ENCODE data around the gene SGTA.

SGTA gene

GRCh38 chr19:2775556-2776430 is 7.3 kb downstream of the SGTA start:
- Histone ChIP-seq H3K27me3 (ENCODE audit: low read depth) (no peaks in the 10 kb centered on the region), H3K4me1 (no peaks in the 10 kb centered on the region), H3K4me3 (no peak overlapping the region), H3K9me3 (no peaks in the 10 kb centered on the region), H3K36me3 (replicated peaks) (peaks cover 35% of the 10 kb centered on the region)
- DNase-seq (ENCODE audit: low spot score in 2 of 2), result no peak
- in situ Hi-C loops (cut with MboI; ENCODE audit: low sequenced_read_pairs), result no loop called here

DNA sequence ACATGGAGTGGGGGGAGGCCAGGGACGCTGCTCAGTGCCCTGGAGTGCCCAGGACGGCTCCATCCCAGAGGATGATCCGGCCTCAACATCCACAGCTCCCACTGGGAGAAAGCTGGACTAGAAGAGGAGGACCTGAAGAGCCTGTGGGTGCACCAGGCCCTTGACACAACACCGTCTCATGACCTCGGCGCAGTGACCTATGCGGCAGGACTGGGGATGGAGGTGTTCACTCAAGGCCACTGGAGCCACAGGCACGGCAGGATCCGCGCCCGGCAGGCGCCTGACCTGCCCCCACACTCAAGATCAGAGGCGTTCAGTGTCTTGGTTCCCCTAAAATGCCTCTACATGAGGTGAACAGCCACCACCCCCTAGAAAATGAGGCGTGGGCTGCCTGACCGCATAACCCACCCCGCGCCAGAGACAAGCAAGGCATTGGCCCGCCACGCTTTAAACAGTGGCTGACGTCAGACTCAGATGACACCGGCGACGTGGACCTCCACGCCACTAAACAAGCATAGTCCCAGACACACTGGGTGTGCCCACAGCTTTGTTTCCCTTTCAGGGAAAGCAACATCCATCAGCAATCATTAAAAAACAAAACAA is 8.0 kb downstream of the SGTA start:
- DNase-seq (ENCODE audit: low spot score in 2 of 2), result no peak
- Histone ChIP-seq H3K27me3 (ENCODE audit: low read depth) (no peaks in the 10 kb centered on the region), H3K36me3 (replicated peaks) (peaks cover 35% of the 10 kb centered on the region), H3K4me1 (no peaks in the 10 kb centered on the region), H3K4me3 (no peak overlapping the region), H3K9me3 (no peaks in the 10 kb centered on the region)
- in situ Hi-C loops (cut with MboI; ENCODE audit: low sequenced_read_pairs), result no loop called here

DNA sequence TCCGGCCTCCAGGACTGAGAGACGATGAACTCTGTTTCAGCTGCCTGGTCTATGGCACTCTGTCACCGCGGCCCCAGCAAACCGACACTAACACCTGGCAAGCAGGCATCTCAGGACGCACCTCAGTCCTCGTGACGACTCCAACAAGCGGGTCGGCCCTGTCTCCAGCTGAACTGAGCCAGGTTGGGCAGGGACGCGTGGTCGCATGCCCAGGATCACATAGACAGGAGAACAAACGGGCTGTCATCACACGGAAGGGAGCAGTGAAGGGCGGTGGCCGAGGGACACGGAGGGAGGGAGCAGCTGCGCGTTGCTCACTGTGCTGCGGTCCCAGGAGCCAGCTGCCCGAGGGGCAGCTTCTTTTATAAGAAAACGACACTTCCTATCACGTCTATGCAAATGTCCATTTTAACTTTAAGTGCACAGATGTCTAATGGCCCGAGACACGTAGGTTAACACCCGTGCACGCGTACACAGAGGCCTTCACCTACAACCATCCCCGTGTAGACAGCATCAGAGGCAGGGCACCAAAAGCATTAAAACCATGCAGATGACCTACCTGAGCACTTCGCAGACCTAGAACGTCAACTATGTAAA is 8.9 kb downstream of the SGTA start:
- no peak overlapping the region for H3K4me3 ChIP-seq
- no peak for DNase-seq (ENCODE audit: low spot score in 2 of 2)
- H3K36me3 ChIP-seq (replicated peaks), result peaks cover 31% of the 10 kb centered on the region
- no peaks in the 10 kb centered on the region for H3K4me1 ChIP-seq
- in situ Hi-C loops (cut with MboI; ENCODE audit: low sequenced_read_pairs), result no loop called here
- H3K27me3 ChIP-seq (ENCODE audit: low read depth), result no peaks in the 10 kb centered on the region
- H3K9me3 ChIP-seq, result no peaks in the 10 kb centered on the region

DNA sequence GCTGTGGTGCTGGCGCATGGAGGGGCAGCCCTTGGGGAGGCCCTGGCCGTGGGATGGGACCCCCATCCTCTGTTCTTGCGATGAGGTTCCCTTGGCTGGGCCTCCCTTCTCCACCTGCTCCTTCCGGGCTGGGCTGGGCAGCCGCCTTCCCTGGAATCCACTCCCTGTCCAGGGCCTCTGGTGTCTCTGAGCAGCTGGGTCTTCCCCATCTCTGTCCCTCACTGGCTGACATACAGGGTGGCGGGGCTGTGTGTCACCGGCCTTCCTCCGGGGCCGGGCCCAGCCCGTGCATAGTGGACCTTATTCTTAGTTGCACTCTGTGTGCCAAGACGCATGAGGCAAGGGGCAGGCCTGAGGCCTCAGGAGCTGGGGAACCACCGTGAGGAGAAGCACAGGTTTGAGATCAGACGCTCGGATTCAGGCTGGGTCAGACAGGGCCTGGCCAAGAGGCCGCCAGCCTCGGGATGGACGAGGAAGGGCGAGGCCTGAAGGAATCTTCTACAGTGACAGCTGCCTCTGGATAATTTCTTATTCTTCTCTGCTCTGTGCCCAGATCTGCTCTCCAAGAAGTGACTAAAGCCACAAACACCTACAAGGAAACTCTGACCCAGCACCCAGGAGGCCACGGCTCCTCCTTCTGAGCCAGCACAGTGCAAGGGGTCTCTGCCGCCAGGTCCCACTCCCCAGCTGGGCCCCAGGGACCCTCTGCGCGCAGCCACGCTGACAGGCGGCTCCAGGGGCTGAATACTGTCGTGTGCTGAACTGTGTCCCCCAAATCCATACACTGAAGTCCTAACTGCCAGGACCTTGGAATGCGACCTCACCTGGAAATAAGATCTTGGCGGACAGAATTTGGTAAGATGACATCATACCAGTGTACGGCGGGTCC is 11.0 kb downstream of the SGTA start:
- in situ Hi-C loops (cut with MboI; ENCODE audit: low sequenced_read_pairs), result no loop called here
- no peaks in the 10 kb centered on the region for H3K27me3 ChIP-seq (ENCODE audit: low read depth)
- peaks cover 33% of the 10 kb centered on the region for H3K36me3 ChIP-seq (replicated peaks)
- DNase-seq (ENCODE audit: low spot score in 2 of 2), result no peak
- H3K9me3 ChIP-seq, result no peaks in the 10 kb centered on the region
- H3K4me3 ChIP-seq, result no peak overlapping the region
- no peaks in the 10 kb centered on the region for H3K4me1 ChIP-seq

- Histone ChIP-seq H3K4me3 (no peak overlapping the region), H3K9me3 (no peaks in the 10 kb centered on the region), H3K27me3 (ENCODE audit: low read depth) (no peaks in the 10 kb centered on the region), H3K36me3 (replicated peaks) (peaks cover 43% of the 10 kb centered on the region), H3K4me1 (no peaks in the 10 kb centered on the region)
- in situ Hi-C loops (cut with MboI; ENCODE audit: low sequenced_read_pairs), result no loop called here
- no peak for DNase-seq (ENCODE audit: low spot score in 2 of 2)
These were observed 12.7 kb downstream of the SGTA start for GRCh38 chr19:2770055-2771013.

GRCh38 chr19:2769218-2769617 is 13.9 kb downstream of the SGTA start:
- Histone ChIP-seq H3K27me3 (ENCODE audit: low read depth) (no peaks in the 10 kb centered on the region), H3K4me1 (no peaks in the 10 kb centered on the region), H3K9me3 (no peaks in the 10 kb centered on the region), H3K36me3 (replicated peaks) (peaks cover 53% of the 10 kb centered on the region), H3K4me3 (no peak overlapping the region)
- in situ Hi-C loops (cut with MboI; ENCODE audit: low sequenced_read_pairs), result no loop called here
- DNase-seq (ENCODE audit: low spot score in 2 of 2), result no peak

GRCh38 chr19:2768365-2769132 is 14.5 kb downstream of the SGTA start:
- no peak for DNase-seq (ENCODE audit: low spot score in 2 of 2)
- in situ Hi-C loops (cut with MboI; ENCODE audit: low sequenced_read_pairs), result no loop called here
- peaks cover 60% of the 10 kb centered on the region for H3K36me3 ChIP-seq (replicated peaks)

DNA sequence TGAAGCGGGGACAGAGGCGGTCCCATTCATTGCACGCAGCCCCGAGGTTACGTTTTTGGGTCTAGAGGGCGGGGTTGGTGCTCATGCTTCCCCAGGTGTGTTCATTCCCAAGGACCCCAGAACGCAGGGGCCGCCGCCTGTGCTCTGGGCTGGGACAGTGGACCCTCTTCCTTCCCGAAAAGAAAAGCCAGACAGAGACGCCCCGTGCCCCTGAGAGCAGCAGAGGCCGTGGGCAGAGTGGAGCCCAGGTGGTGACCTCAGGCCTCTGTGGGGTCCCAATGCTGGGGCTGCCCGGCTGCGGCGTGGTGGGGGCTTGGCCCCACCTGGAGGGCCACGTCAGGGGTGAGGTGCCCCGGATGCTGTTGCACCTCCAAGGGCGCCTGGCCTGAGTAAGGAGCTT is 15.4 kb downstream of the SGTA start:
- DNase-seq (ENCODE audit: low spot score in 2 of 2), result no peak
- Histone ChIP-seq H3K9me3 (no peaks in the 10 kb centered on the region), H3K4me3 (no peak overlapping the region), H3K36me3 (replicated peaks) (peaks cover 67% of the 10 kb centered on the region), H3K27me3 (ENCODE audit: low read depth) (no peaks in the 10 kb centered on the region), H3K4me1 (no peaks in the 10 kb centered on the region)
- in situ Hi-C loops (cut with MboI; ENCODE audit: low sequenced_read_pairs), result no loop called here

More at GRCh38 chr19:2768365-2769132, 14.5 kb downstream of the SGTA start:
- Histone ChIP-seq H3K4me1 (no peaks in the 10 kb centered on the region), H3K9me3 (no peaks in the 10 kb centered on the region), H3K27me3 (ENCODE audit: low read depth) (no peaks in the 10 kb centered on the region), H3K4me3 (no peak overlapping the region)

DNA sequence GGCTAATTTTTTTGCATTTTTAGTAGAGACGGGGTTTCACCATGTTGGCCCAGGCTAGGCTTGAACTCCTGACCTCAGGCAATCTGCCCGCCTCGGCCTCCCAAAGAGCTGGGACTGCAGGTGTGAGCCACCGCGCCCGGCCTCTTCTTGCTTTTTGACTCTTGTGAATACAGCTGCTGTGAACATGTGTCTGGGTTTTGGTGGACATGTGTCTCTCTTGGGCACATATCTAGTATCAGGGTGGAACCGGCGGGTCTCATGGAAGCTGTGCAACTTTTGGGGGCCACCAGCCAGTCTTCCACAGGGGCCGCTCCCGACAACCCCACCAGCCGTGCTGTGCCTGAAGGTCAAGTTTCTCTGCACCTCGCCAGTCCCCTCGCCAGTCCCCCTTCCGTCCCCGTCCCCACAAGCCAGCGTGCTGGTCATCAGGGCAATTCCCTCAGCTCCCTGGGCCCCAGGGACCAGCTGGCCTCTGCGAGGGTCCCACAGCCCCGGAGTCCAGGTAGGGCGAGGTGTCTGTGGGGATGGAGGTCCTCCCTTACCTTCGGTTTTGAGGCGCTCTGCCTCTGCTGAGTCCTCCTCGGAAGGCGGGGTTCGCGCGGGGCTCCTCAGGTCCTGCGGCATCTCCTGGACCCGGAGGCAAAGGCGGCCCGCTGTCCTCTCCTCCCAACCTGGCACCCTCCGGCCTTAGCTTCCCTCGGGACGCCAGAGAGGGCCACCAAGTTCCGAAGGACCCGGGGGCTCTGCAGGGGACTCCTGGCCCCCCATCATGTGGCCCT is 16.3 kb downstream of the SGTA start:
- H3K4me3 ChIP-seq, result no peak overlapping the region
- H3K9me3 ChIP-seq, result no peaks in the 10 kb centered on the region
- H3K4me1 ChIP-seq, result no peaks in the 10 kb centered on the region
- peaks cover 67% of the 10 kb centered on the region for H3K36me3 ChIP-seq (replicated peaks)
- in situ Hi-C loops (cut with MboI; ENCODE audit: low sequenced_read_pairs), result no loop called here
- H3K27me3 ChIP-seq (ENCODE audit: low read depth), result no peaks in the 10 kb centered on the region
- no peak for DNase-seq (ENCODE audit: low spot score in 2 of 2)

DNA sequence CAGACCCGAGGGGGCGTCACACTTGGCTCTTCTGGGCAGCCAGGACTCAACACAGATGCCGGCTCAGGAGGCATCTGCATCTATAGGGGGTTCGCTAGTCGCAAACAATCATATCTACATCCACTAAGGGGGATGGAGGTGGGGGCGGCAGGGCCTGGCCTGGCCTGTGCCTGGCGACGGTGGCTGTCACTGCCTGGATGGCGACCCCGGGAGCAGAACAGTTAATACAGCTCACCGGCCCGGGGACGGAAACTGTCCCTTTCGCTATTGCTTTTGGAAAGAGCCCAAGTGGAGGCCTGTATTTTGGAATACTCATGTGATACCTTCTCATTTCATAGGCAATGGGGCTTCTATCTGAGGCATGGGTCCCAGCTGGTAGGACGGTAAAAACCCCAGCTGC is 17.7 kb downstream of the SGTA start:
- Histone ChIP-seq H3K36me3 (replicated peaks) (peaks cover 65% of the 10 kb centered on the region), H3K4me1 (no peaks in the 10 kb centered on the region), H3K4me3 (no peak overlapping the region), H3K27me3 (ENCODE audit: low read depth) (no peaks in the 10 kb centered on the region), H3K9me3 (no peaks in the 10 kb centered on the region)
- DNase-seq (ENCODE audit: low spot score in 2 of 2), result no peak
- in situ Hi-C loops (cut with MboI; ENCODE audit: low sequenced_read_pairs), result no loop called here

- no peak for DNase-seq (ENCODE audit: low spot score in 2 of 2)
- no peaks in the 10 kb centered on the region for H3K4me1 ChIP-seq
- H3K27me3 ChIP-seq (ENCODE audit: low read depth), result no peaks in the 10 kb centered on the region
- no peaks in the 10 kb centered on the region for H3K9me3 ChIP-seq
- H3K4me3 ChIP-seq, result no peak overlapping the region
- in situ Hi-C loops (cut with MboI; ENCODE audit: low sequenced_read_pairs), result no loop called here
- peaks cover 66% of the 10 kb centered on the region for H3K36me3 ChIP-seq (replicated peaks)
These were observed 18.1 kb downstream of the SGTA start for GRCh38 chr19:2764945-2765344.

GRCh38 chr19:2763687-2764086 is 19.4 kb downstream of the SGTA start:
- H3K9me3 ChIP-seq, result no peaks in the 10 kb centered on the region
- in situ Hi-C loops (cut with MboI; ENCODE audit: low sequenced_read_pairs), result no loop called here
- H3K36me3 ChIP-seq (replicated peaks), result peaks cover 73% of the 10 kb centered on the region
- no peak overlapping the region for H3K4me3 ChIP-seq
- H3K4me1 ChIP-seq, result no peaks in the 10 kb centered on the region
- H3K27me3 ChIP-seq (ENCODE audit: low read depth), result no peaks in the 10 kb centered on the region
- no peak for DNase-seq (ENCODE audit: low spot score in 2 of 2)

Data from HAP-1 (cell line).